ENCODE data around the gene CELSR1.

Gene CELSR1

DNA sequence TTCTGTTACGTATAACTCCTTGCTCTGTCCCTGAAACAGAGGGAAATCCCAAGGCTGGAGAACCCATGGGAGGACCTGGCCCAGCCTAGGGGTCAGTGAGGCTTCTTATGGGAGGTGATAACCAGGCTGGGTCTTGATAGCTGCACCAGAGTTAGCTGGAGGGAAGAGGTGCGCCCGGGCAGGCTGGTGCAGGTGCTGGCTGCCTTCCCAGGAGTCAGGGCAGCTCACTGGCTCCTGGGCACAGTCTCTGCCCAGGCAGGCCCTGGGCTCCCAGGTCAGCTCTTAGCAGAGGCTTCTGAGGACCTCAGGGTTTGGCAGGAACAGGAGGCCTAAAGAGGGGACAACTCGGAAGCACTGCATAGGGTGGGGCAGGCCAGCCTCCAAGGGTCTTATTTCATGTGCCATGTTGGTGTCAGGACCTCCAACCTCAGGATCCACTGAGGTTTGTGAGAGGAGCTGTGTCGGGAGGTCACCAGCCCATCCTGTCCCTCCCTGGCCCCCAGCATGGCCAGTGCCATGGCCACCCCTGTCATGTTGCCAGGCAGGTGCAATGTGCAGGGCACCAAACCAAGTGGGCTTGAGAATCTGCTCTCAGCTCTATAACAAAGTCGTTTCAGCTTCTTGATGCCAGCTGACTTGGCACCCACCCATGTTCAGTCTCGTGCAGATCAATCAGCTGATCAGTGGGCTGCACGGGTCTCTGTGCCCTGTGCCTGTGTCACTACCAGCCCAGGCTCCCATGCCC lies 20.5 kb upstream of the CELSR1 start:
- DNase-seq (ENCODE audit: low read depth, low spot score) = no peak

DNA sequence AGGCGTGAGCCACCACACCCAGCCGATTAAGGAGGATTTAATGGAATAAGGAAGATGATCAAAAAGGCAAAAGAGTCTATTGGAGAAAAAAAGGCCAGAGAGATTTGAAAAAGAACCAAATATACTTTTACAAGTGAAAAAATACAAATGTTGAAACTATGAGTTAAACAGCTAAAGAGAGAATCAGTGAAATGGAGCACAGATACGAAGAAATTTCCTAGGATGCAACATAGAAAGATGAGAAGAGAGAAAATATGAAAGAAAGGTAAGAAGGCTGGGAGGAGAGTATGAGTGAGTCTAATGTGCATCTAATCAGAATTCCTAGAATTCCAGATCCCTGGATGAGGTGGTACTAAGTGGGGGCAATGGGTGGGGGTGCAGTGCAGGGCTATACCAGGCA lies 19.4 kb upstream of the CELSR1 start:
- no peak for DNase-seq (ENCODE audit: low read depth, low spot score)

DNA sequence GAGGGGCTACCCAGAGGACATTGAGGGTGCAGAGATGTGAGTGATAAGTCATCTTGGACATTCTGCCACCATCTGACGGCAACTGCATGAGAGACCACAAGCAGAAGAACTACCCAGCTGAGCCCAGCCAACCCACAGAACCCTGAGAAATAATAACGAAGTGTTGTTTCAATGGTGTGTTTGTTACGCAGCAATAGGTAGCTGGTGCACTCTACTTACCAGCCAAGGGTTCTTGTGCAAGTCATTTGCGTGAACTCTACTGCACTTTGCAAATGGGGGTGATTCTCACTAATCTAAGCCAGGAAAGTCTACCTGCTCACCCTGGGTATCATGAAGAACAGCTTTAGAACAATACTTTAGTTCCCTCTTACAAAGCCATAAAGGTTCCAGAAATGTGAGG lies 15.8 kb upstream of the CELSR1 start:
- no peak for DNase-seq (ENCODE audit: low read depth, low spot score)

DNA sequence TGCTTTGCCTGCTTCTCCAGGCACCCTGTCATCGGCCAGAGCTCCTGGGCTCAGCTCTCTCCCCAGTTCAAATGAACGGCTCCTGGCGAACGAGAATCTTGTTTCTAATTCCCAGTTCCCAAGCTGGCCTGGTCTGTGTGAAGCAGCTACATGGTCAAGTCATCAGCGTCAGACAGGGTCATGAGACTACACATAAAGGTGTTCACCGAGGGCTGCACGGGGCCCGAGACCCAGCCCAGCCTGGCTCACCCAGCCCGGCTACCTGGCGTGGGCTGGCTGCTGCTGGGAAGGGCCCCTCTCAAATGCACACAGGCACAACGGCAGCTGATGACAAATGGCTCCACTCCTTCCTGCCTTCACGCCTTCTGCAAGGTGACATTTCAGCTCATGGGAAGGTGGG lies 14.6 kb upstream of the CELSR1 start:
- no peak for DNase-seq (ENCODE audit: low read depth, low spot score)

DNA sequence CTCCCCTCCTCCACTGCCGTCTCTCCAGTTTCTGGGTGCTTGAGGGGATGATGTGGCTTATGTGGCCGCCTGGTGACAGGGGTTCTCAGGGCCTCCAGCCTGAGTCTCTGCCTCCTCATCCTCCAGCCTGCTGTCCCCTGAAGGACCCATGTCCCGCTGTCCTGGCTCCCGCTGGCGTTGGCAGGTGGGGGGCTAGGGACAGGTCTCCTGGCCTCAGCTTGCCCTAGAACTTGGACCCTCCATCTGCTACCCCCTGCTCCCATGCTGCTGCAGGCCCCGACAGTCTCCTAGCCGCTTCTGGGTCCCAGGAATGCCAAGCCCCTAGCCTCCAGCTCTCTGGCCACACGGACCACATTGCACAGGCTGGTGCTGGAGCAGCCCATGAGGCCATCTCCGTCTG lies 13.9 kb upstream of the CELSR1 start:
- DNase-seq (ENCODE audit: low read depth, low spot score) = no peak

DNA sequence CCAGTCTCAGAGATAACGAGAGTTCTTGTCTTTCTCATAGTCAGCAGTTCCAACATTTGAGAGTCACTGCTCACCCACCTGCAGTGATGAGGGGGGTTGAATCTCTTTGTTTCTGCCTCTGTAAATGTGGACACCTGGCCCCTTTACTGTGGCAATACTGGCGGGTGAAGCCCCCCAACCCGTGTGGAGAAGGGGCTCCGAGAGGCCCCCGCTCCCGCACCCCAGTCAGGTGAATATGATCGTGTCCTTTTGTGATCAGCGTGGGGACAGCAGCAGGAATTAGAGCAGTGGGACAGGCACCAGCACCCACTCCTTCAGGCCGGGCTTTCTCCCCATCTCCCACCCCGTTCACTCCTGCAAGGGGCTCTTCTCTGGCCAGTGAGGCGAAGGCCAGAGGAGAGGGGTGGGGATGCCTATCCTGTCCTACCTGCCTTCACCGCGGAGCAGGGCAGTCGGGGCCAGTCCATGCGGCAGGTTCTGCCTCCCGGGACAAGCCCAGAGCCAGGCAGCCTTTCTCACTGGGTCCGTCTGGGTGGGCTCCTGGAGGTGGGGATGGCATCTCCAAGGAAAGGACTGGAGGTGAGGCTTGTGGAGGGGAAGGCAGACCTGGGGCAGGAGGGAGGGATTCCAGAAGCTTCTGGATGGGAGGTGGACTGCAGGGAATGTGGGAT lies 12.7 kb upstream of the CELSR1 start:
- DNase-seq (ENCODE audit: low read depth, low spot score) = no peak

DNA sequence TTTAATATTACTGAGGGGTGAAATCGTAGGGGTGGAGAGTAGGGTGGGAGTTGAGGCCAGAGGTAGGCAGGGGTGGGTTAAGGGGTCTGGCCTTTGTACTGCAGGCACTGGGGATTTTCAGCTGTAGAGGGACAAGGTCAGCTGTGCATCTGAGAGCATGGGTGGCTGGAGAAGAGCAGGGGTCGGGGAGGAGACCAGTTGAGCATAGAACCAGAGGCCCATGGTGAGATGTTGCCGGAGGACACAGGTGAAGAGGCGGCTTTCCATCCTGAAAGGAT lies 12.1 kb upstream of the CELSR1 start:
- no peak for DNase-seq (ENCODE audit: low read depth, low spot score)

DNA sequence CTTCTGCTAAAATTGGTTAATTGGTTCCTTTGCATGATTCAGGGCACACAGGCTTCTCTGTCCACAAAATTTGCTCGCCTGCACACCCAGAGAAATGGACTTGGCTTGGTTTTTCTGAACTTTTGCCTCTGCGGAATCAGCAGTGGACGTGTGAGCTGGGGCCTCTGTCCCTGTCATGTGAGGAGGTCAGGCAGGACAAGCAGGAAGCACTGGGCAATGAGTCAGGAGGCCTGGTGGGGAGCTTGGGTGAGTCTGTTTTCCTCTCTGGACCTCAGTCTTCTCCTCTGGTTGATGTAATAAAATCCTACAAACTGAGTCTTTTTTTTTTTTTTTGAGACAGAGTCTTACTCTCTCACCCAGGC lies 10.4 kb upstream of the CELSR1 start:
- no peak for DNase-seq (ENCODE audit: low read depth, low spot score)

DNA sequence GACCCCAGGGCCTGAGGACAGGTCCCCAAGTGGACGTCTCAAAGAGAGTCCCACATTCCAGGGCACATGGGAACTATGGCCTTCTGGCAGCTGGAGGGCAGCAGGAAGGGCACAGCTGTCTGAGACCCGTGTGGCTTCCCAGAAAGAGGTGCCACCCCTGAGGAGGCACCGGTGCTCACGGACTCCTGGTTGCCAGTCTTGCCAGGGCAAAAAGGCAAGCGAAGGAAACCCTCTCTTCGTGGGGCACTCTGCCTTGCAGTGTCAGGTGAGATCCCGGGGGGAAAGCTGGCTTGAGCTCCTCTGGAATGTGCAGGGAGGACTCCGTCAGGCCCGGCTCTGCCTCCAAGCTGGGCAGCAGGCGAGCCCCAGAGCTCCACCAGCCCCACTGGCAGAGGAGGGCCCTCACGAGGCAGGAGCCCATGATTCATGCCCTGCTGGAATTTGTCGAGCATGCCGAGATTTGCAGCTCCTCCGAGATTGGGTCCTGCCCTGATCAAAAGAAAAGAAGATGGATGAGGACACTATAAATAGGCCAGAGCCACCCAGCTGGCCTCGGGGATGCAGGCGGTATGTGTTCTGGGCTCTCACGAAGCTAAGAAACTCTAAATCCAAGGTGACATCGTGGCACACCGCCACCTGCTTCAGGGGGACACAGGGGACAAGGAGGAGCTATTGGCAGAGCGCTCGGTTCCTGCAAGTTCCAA lies 9.9 kb upstream of the CELSR1 start:
- DNase-seq (ENCODE audit: low read depth, low spot score) = no peak

DNA sequence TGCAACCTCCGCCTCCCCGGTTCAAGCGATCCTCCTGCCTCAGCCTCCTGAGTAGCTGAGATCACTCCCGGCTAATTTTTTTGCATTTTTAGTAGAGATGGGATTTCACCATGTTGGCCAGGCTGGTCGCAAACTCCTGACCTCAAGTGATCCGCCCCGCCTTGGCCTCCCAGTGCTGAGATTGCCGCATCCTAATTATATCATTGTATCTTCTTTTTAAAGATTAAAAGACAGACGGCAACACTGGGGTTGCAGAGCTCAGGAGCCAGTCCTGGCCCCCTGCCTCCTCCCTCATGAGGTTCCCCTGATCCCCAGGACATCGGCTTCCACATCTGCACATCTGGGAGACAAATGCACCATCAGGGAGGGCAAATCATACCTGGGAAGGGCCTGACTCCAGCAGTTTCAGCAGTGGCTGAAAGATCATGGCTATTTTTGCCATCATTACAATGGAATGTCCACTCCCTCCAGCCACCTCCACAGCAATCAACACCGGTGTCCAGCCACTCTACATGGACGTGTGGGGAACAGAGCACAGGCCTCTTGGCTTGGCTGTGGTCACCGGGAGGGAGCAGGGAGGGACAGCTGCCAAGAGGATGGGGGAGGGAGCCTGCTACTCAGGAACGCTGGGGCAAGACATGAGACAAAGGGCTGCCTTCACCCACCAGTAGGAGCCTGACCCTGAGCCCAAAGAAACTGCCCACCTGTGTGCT lies 9.2 kb upstream of the CELSR1 start:
- no peak for DNase-seq (ENCODE audit: low read depth, low spot score)

DNA sequence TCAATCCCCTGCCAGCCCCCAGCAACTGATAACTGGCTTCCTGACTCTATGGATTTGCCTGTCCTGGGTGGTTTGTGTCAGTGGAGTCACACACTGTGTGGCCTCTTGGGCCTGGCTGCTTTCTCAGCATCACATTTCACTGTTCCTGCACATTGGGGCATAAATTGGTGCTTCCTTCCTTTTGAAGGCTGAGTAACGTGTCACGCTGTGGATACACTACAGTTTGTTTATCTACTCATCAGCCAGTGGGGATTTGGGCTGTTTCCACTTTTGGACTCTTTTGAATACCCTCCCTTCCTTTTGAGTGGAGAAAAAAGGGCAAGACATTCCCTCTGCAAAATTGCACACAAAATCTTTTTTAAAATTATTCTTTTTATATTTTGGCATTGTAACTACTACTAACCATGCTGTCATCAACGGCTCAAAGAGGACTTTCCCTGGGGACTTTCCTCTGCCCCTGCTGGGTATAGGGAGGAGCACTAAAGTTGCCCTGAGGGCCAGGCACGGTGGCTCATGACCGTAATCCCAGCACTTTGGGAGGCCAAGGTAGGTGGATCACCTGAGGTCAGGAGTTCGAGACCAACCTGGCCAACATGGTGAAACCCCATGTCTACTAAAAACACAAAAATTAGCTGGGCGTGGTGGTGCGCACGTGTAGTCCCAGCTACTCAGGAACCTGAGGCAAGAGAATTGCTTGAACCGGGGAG lies 7.8 kb upstream of the CELSR1 start:
- DNase-seq (ENCODE audit: low read depth, low spot score) = no peak

DNA sequence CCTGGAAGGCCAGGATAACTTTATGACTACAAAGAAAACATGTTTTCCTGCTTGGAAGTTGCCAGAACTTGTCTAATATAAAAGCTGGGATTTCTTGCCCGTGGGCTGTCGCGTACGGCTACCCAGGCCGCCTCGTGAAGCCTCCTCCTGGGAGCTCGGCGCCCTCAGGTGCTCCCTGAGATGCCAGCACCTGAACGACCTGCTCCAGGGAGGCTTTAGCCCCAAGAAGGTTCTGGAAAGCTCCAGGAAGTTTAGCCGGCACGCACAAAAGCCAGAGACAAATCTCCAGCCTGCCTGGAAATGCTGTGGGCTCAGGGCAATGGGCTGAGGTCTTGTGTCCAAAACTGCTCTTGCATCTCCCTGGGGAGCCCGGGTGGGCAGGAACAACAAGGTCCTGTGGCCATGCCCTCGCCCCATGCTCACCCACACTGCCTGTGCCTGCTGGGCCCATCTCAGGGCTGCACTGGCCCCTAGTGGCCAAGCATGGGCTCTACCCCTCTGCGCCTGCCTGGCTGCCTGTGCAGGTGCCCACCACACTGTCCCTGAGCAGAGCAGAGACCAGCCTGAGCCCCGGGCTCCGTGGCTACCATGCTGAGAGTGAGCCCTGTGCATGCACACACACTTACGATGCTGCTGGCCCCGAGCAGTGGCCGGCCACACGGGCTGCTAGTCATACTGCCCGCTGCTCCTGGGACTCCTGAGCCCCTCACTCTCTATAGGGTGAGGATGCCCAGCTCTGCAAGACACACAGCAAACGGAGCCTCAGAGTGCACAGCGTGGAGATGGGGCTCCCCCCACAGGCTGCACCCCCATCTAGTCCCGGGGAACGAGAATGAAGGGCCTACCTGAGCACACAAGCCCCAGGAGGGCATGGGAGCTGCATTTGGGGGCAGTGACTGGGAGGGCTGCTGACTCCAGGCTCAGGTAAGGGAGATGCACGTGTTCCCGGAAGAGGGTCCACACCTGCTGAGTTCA lies 4.9 kb upstream of the CELSR1 start:
- DNase-seq (ENCODE audit: low read depth, low spot score) = no peak

DNA sequence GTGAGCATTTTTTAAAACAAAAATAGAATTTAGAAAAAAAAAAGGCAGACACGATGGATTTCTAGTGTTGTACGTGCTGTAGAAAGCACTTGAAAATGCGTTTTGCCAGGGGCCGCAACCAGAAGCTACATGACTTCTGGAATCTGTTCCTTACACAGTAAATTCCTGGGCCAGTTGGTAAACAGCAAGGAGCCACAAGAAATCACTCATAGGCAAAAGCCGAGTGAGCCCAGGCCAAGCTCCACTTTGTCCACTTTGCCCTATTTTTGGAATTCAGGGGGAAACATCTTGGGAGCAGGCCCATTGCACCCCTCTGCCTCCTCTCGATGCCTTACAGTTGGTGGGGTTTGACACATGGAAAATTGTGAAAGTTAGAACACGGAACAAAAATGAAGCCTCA lies 4.1 kb upstream of the CELSR1 start:
- no peak for DNase-seq (ENCODE audit: low read depth, low spot score)

DNA sequence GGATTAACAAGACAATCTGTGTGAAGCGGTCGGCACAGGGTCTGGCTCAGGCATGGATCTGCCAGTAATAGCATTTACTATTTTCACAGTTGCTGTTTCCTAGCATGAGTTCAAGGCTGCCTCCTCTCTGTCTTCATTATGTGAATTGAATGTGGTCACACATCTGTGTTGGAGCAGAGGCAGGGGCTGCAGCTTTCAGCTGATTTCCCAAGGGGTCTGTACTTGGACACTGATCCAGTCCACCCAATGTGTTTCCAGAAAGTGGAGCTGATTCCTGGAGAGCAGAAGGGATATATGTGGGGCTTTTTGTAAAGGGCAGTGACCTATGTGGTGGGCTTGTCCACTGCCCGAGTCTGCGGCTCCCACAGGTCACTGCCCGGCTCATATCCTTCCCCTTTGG lies 3.5 kb upstream of the CELSR1 start:
- DNase-seq (ENCODE audit: low read depth, low spot score) = no peak

DNA sequence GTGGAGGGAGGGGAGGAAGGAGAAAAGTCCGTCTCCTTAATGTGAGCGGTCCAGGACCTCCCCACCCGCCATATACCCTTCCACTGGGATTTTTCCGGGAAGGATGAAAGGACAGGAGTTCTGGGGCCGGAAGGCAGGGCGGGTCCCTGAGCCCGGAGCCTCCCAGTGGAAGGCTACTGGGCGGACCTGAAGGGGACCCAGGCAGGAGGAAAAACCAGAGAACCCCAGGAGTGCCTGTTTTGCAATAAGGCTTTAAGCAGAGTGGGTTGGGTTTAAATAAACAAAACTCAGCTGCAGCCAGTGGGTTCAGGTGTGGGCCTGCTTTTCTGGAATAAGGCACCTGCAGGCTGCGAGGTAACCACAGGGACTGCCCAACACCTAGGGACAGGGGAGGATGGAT lies 1.7 kb upstream of the CELSR1 start:
- no peak for DNase-seq (ENCODE audit: low read depth, low spot score)

DNA sequence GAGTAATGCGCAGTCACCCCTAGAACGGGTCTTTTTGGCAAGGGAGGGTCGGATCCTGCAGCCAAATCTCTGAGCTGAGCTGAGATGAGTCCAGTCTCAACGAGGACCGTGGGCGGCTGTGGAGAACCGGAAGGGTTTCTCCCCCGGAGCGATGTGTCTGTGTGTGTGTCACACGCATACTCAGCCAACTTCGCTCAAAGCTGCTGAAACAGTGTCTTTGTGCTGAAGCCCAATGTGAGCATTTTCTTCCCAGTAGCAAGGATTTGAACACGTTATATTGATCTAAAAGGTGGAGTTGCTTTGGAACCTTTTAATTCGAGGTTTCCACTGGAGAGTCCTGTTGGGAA lies 1.4 kb upstream of the CELSR1 start:
- no peak for DNase-seq (ENCODE audit: low read depth, low spot score)

DNA sequence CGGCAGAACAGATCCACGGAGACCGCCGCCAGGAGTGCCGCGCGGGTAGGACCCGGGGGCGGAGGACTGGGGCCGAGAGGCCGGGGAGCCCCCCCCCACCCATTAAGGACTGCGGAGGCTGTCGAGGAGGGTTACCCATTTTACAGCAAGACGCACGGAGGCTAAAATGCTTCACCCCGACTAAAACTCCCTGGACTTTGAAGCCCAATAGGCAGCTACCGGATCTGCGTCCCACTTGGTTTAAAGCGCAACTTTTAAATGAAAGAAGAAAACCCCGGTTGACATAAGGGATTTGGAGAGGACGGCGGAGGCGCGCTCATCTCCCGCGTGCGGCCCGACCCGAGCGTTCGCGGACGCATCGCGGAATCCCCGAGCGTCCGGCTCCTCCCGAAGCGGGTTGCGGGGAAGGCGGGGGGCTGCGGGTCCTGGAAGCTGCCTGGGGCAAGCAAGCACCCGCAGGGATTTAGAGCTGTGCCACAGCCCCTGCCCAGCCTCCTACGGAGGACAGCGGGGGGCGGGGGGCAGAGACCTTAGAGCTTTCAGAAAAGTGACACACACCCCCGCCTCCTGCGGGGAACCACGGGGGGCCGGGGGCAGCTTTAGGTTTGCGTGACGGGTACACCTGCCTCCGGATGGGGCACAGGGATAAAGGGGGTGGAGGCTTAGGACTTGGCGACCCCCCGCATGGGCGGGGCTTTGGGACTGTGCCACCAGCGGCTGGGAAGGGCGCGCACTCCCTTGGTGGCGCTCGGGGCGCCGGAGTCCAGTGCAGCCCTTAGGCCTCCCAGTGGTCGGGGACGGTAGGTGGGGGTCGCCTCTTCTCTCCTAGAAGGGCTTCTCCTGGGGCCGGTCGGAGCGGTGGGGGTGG lies 760 bp upstream of the CELSR1 start:
- no peak for DNase-seq (ENCODE audit: low read depth, low spot score)

DNA sequence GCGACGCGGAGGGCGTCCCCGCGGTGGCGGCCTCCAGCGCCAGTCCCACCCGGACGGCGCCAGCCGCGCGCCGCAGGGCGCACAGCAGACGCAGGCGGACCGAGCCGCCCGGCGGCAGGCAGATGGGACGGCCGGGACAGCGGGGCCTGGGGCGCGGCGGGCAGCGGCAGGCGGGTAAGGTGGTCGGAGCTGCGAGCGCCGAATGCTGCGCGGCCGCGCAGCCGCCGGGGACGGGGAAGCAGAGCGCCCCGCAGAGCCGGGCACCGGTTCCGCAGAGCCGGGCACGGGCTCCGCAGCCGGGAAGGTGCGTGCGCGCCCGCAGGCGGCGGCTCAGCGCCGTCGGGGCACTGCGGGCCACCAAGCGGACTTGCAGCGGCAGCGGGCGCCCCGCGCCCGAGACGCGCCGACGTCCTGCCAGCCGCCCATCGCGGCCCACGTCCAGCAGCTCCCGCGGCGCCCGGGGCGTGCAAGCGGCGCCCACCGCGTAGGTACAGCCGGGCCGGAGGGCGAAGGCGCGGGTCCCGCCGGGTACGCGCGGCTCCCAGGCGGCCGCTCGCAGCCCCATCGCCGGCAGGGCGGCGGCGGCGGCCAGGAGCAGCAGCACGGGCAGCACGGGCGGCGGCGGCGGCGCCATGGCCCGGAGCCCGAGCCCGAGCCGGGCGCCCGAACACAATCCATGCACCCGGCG lies 739 bp downstream of the CELSR1 start:
- DNase-seq (ENCODE audit: low read depth, low spot score) = no peak

DNA sequence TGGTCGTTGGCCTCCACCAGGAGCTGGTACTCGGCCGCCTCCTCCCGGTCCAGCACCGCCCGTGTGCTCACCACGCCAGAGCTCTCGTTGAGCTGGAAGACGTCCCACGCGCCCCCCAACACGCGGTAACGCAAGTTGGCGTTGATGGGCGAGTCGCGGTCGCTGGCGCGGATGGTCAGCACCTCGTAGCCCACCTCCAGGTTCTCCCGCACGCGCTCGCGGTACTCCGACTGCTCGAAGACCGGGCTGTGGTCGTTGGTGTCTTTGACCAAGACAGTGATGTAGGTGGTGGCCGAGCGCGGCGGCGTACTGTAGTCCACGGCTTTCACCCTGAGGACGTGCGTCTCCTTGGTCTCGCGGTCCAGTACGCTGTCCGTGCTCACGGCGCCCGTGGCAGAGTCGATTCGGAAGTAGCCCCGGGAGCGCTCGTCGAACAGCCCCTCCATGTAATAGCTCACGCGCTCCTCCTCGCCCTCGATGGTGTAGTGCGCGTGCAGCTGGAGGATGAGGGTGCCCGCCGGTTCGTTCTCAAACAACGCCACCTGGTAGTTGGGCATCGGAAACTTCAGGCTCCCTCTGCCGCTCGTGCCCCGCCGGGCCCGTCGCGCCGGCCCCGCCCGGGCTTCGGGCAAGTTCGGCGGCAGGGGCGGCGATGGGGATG lies 1.4 kb downstream of the CELSR1 start:
- no peak for DNase-seq (ENCODE audit: low read depth, low spot score)

All from iPS DF 19.7 (cell line).